DND-41 (cell line): ENCODE measurements around the gene SGIP1.

Source experiments
- EZH2 ChIP-seq: IDR thresholded peaks from 3 replicates; pipeline ENCODE4 v1.6.1; 2012; ENCODE audit warnings: borderline replicate concordance, low read depth, mild to moderate bottlenecking, moderate library complexity, low read length, inconsistent platforms; ENCODE audit not compliant: severe bottlenecking
- TF ChIP-seq, protein P1 (sequence below): IDR thresholded peaks from 2 replicates; pipeline ENCODE4 v1.5.1; 2012; ENCODE audit warnings: borderline replicate concordance, low read length, moderate library complexity, mild to moderate bottlenecking; ENCODE audit not compliant: poor library complexity, severe bottlenecking; ENCODE audit errors: extremely low read depth

DNA sequence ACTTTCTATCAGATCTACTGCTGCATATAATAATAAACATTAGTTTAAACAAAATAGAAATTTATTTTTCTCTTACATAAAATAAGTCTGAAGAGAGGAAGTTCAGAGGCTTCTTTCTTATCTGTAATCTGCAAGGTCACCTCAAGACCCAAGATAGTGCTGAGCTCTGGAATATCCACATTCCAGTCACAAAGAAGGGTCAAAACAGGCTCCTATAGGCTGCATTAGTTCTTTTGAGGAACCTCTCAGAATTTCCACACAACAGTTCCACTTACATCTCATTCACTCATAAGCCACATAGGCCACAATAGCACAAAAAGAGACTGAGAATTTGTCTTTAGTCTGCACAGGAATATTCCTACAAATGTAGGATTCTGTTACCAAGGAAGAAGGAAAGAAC, 233.7 kb downstream of the SGIP1 start:
- TF ChIP-seq, protein P1, sequence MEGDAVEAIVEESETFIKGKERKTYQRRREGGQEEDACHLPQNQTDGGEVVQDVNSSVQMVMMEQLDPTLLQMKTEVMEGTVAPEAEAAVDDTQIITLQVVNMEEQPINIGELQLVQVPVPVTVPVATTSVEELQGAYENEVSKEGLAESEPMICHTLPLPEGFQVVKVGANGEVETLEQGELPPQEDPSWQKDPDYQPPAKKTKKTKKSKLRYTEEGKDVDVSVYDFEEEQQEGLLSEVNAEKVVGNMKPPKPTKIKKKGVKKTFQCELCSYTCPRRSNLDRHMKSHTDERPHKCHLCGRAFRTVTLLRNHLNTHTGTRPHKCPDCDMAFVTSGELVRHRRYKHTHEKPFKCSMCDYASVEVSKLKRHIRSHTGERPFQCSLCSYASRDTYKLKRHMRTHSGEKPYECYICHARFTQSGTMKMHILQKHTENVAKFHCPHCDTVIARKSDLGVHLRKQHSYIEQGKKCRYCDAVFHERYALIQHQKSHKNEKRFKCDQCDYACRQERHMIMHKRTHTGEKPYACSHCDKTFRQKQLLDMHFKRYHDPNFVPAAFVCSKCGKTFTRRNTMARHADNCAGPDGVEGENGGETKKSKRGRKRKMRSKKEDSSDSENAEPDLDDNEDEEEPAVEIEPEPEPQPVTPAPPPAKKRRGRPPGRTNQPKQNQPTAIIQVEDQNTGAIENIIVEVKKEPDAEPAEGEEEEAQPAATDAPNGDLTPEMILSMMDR = no peak
- TF ChIP-seq EZH2 = no peak
